BLaER1 (cell line): ENCODE results near the gene VOPP1.
"Not testable (repeated sequence)": the region's sequence is repeated elsewhere in the genome, so short reads cannot be mapped to it uniquely, and the experiment has no call there.

Experiments
- H3K27ac ChIP-seq: shearing (Covaris generic); formaldehyde crosslinking; 2 replicates; pipeline ENCODE4 v1.8.1; 2022
- H3K27me3 ChIP-seq: shearing (Covaris generic); formaldehyde crosslinking; 2 replicates; pipeline ENCODE4 v1.8.1; 2022
- H3K36me3 ChIP-seq: shearing (Covaris generic); formaldehyde crosslinking; 2 replicates; pipeline ENCODE4 v1.8.1; 2022
- H3K4me1 ChIP-seq: shearing (Covaris generic); formaldehyde crosslinking; 2 replicates; pipeline ENCODE4 v1.8.1; 2022
- H3K4me2 ChIP-seq: shearing (Covaris generic); formaldehyde crosslinking; 2 replicates; pipeline ENCODE4 v1.8.1; 2022
- H3K4me3 ChIP-seq: shearing (Covaris generic); formaldehyde crosslinking; 2 replicates; pipeline ENCODE4 v1.8.1; 2022
- H3K9ac ChIP-seq: shearing (Covaris generic); formaldehyde crosslinking; 2 replicates; pipeline ENCODE4 v1.8.1; 2022
- H3K9me3 ChIP-seq: shearing (Covaris generic); formaldehyde crosslinking; 2 replicates; pipeline ENCODE4 v1.8.1; 2022
- H4K20me1 ChIP-seq: shearing (Covaris generic); formaldehyde crosslinking; 2 replicates; pipeline ENCODE4 v1.8.1; 2022
- Cebpa-rat ChIP-seq: shearing (Covaris generic); IDR thresholded peaks from 2 replicates; pipeline ENCODE4 v1.8.1; 2022

The VOPP1 gene

GRCh38 chr7:55475855-55476803 is 96.2 kb downstream of the VOPP1 start:
- Histone ChIP-seq H3K4me1 (no peaks in the 10 kb centered on the region), H4K20me1 (peaks cover 15% of the 10 kb centered on the region; the same call in 1 of the 2 replicates), H3K9me3 (no peaks in the 10 kb centered on the region), H3K27ac (no peak overlapping the region), H3K27me3 (no peaks in the 10 kb centered on the region), H3K4me2 (no peak overlapping the region), H3K9ac (no peak overlapping the region), H3K36me3 (peaks cover 36% of the 10 kb centered on the region), H3K4me3 (no peak overlapping the region)
- TF ChIP-seq Cebpa-rat: no peak

- no peak for TF ChIP-seq Cebpa-rat
- Histone ChIP-seq H3K4me2 (no peak overlapping the region), H3K4me1 (peaks cover 6% of the 10 kb centered on the region), H3K27ac (0 out of 2 replicates have a peak overlapping the region, but pooled peaks have one; percentile 1), H4K20me1 (peaks cover 12% of the 10 kb centered on the region; the same call in 1 of the 2 replicates), H3K36me3 (peaks cover 34% of the 10 kb centered on the region), H3K9ac (no peak overlapping the region), H3K4me3 (no peak overlapping the region), H3K9me3 (no peaks in the 10 kb centered on the region), H3K27me3 (no peaks in the 10 kb centered on the region)
Observed at GRCh38 chr7:55474944-55475854, 97.1 kb downstream of the VOPP1 start.

GRCh38 chr7:55473932-55474331 is 98.4 kb downstream of the VOPP1 start:
- Histone ChIP-seq H3K4me1 (peaks cover 18% of the 10 kb centered on the region), H3K4me2 (no peak overlapping the region), H3K9me3 (no peaks in the 10 kb centered on the region), H3K4me3 (no peak overlapping the region), H3K36me3 (peaks cover 34% of the 10 kb centered on the region), H3K9ac (no peak overlapping the region), H3K27me3 (no peaks in the 10 kb centered on the region), H3K27ac (no peak overlapping the region), H4K20me1 (peaks cover 12% of the 10 kb centered on the region; the same call in 1 of the 2 replicates)
- TF ChIP-seq Cebpa-rat: no peak

GRCh38 chr7:55472928-55473725 is 99.2 kb downstream of the VOPP1 start:
- H3K36me3 ChIP-seq: peaks cover 38% of the 10 kb centered on the region
- no peak overlapping the region for H3K9ac ChIP-seq
- peaks cover 24% of the 10 kb centered on the region for H3K4me1 ChIP-seq
- H4K20me1 ChIP-seq: peaks cover 12% of the 10 kb centered on the region; the same call in 1 of the 2 replicates
- no peak overlapping the region for H3K4me3 ChIP-seq
- TF ChIP-seq Cebpa-rat: no peak
- H3K9me3 ChIP-seq: peaks cover 2% of the 10 kb centered on the region; the same call in 1 of the 2 replicates
- no peak overlapping the region for H3K4me2 ChIP-seq
- H3K27me3 ChIP-seq: no peaks in the 10 kb centered on the region
- no peak overlapping the region for H3K27ac ChIP-seq

- H3K4me1 ChIP-seq: peaks cover 24% of the 10 kb centered on the region
- H3K36me3 ChIP-seq: peaks cover 37% of the 10 kb centered on the region
- not testable (repeated sequence) for H3K27ac ChIP-seq, H3K9me3 ChIP-seq, H3K9ac ChIP-seq, H3K4me2 ChIP-seq, H3K4me3 ChIP-seq, H3K27me3 ChIP-seq
- H4K20me1 ChIP-seq: 0 out of 2 replicates have a peak, but pooled peaks cover 12% of the 10 kb centered on the region
Observed at GRCh38 chr7:55472406-55472805, 99.9 kb downstream of the VOPP1 start.

GRCh38 chr7:55471594-55471993 is 100.7 kb downstream of the VOPP1 start:
- not testable (repeated sequence) for H3K4me3 ChIP-seq, H3K27me3 ChIP-seq, H3K27ac ChIP-seq, H3K4me2 ChIP-seq, H3K9ac ChIP-seq
- Histone ChIP-seq H4K20me1 (0 out of 2 replicates have a peak, but pooled peaks cover 12% of the 10 kb centered on the region), H3K36me3 (peaks cover 37% of the 10 kb centered on the region), H3K9me3 (peaks cover 15% of the 10 kb centered on the region), H3K4me1 (peaks cover 24% of the 10 kb centered on the region)

GRCh38 chr7:55470261-55470660 is 102.0 kb downstream of the VOPP1 start:
- H3K4me2 ChIP-seq: peak overlapping the region; percentile 66
- peaks cover 47% of the 10 kb centered on the region for H3K36me3 ChIP-seq
- H3K27ac ChIP-seq: no peak overlapping the region

GRCh38 chr7:55469721-55470120 is 102.6 kb downstream of the VOPP1 start:
- no peak for TF ChIP-seq Cebpa-rat
- Histone ChIP-seq H3K4me3 (no peak overlapping the region), H3K9me3 (peaks cover 21% of the 10 kb centered on the region), H3K9ac (no peak overlapping the region), H3K4me1 (peaks cover 24% of the 10 kb centered on the region), H3K27ac (peak overlapping the region; percentile 47), H3K36me3 (peaks cover 47% of the 10 kb centered on the region), H4K20me1 (0 out of 2 replicates have a peak, but pooled peaks cover 5% of the 10 kb centered on the region), H3K4me2 (peak overlapping the region; percentile 66), H3K27me3 (no peaks in the 10 kb centered on the region)

More at GRCh38 chr7:55470261-55470660, 102.0 kb downstream of the VOPP1 start:
- 0 out of 2 replicates have a peak, but pooled peaks cover 10% of the 10 kb centered on the region for H4K20me1 ChIP-seq
- no peak overlapping the region for H3K9ac ChIP-seq
- H3K9me3 ChIP-seq: peaks cover 18% of the 10 kb centered on the region
- no peak overlapping the region for H3K4me3 ChIP-seq
- peaks cover 24% of the 10 kb centered on the region for H3K4me1 ChIP-seq
- TF ChIP-seq Cebpa-rat: no peak
- H3K27me3 ChIP-seq: no peaks in the 10 kb centered on the region

GRCh38 chr7:55469271-55469681 is 103.0 kb downstream of the VOPP1 start:
- H3K27ac ChIP-seq: 0 out of 2 replicates have a peak overlapping the region, but pooled peaks have one; percentile 47
- peaks cover 48% of the 10 kb centered on the region for H3K36me3 ChIP-seq

More at GRCh38 chr7:55469271-55469681, 103.0 kb downstream of the VOPP1 start:
- H3K4me3 ChIP-seq: no peak overlapping the region
- H4K20me1 ChIP-seq: 0 out of 2 replicates have a peak, but pooled peaks cover under 1% of the 10 kb centered on the region
- peak overlapping the region; percentile 66 for H3K4me2 ChIP-seq
- TF ChIP-seq Cebpa-rat: no peak
- H3K9ac ChIP-seq: no peak overlapping the region
- peaks cover 24% of the 10 kb centered on the region for H3K9me3 ChIP-seq
- H3K4me1 ChIP-seq: peaks cover 24% of the 10 kb centered on the region
- H3K27me3 ChIP-seq: no peaks in the 10 kb centered on the region
